DOHH2 (cell line): ENCODE measurements around the gene DCTD.

Experiments used
- H3F3A ChIP-seq: fragments of 200-600 bp; sonication (generic), shearing (Covaris generic); 2 replicates; pipeline ENCODE4 v1.6.0; 2016; ENCODE audit warnings: antibody characterized with exemption, mild to moderate bottlenecking; ENCODE audit not compliant: control insufficient read depth, insufficient read depth
- H3K27ac ChIP-seq: fragments of 200-600 bp; sonication (generic); 2 replicates; pipeline ENCODE4 v1.5.1; 2014; ENCODE audit warnings: low read depth, mild to moderate bottlenecking, low read length, moderate library complexity
- H3K27me3 ChIP-seq: fragments of 200-600 bp; sonication (generic); 2 replicates; pipeline ENCODE4 v1.6.1; 2014; ENCODE audit warnings: mild to moderate bottlenecking, low read length, mixed read lengths; ENCODE audit not compliant: control insufficient read depth
- H3K36me3 ChIP-seq: fragments of 200-600 bp; sonication (generic); 2 replicates; pipeline ENCODE4 v1.6.1; 2014; ENCODE audit warnings: mild to moderate bottlenecking, low read length, moderate library complexity, mixed read lengths; ENCODE audit not compliant: control insufficient read depth
- H3K4me1 ChIP-seq: fragments of 200-600 bp; sonication (generic); 2 replicates; pipeline ENCODE4 v1.6.1; 2014; ENCODE audit warnings: mild to moderate bottlenecking, low read length, mixed read lengths; ENCODE audit not compliant: control insufficient read depth
- H3K4me2 ChIP-seq: fragments of 200-600 bp; sonication (generic); 2 replicates; pipeline ENCODE4 v1.6.0; 2014; ENCODE audit warnings: mild to moderate bottlenecking, low read length, moderate library complexity
- H3K4me3 ChIP-seq: fragments of 200-600 bp; sonication (generic); 2 replicates; pipeline ENCODE4 v1.5.1; 2014; ENCODE audit warnings: mild to moderate bottlenecking, low read length, mixed read lengths
- H3K79me2 ChIP-seq: fragments of 200-600 bp; sonication (generic); 2 replicates; pipeline ENCODE4 v1.6.1; 2014; ENCODE audit warnings: mild to moderate bottlenecking, low read length, mixed read lengths; ENCODE audit not compliant: control insufficient read depth
- H3K9me2 ChIP-seq: fragments of 200-600 bp; sonication (generic); replicated peaks from 2 replicates; pipeline ENCODE4 v1.6.1; 2014; ENCODE audit warnings: mild to moderate bottlenecking, low read length, mixed read lengths; ENCODE audit not compliant: control insufficient read depth
- H3K9me3 ChIP-seq: fragments of 200-600 bp; sonication (generic); 2 replicates; pipeline ENCODE4 v1.6.1; 2014; ENCODE audit warnings: antibody characterized with exemption, low read length, mixed read lengths; ENCODE audit not compliant: control insufficient read depth, insufficient read depth
- H4K20me1 ChIP-seq: fragments of 200-600 bp; sonication (generic); 2 replicates; pipeline ENCODE4 v1.6.0; 2014; ENCODE audit warnings: low read depth, mild to moderate bottlenecking, antibody characterized with exemption, low read length, moderate library complexity; ENCODE audit not compliant: control insufficient read depth, insufficient read depth
- EZH2phosphoT487 ChIP-seq: fragments of 200-600 bp; sonication (generic); IDR thresholded peaks from 2 replicates; pipeline ENCODE4 v1.6.1; 2017; ENCODE audit warnings: borderline replicate concordance, mild to moderate bottlenecking, antibody characterized with exemption, low read length, moderate library complexity, mixed read lengths
- TF ChIP-seq, protein P1 (sequence below): fragments of 200-600 bp; sonication (generic); IDR thresholded peaks from one replicate; pipeline ENCODE4 v1.5.1; 2014; ENCODE audit warnings: antibody characterized with exemption, mild to moderate bottlenecking, low read depth, low read length; ENCODE audit not compliant: poor library complexity, severe bottlenecking

Gene DCTD

DNA sequence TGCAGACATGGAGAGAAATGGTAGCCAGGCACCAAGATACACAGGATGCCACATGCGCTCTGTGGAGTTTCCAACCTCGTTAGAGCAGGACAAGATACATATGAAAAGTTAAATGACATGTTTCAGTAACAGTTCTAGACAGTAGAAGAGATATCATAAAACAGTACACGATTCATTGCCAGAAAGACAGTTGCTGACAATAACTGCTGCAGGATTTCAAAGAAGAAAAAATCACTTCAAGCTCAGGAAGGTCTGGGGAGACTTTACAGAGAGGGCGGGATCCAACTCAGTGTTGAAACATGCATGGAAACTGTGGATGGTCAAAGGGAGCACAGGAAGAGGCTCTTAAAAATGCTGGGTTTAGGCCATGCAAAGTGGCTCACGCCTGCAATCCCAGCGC, 31.0 kb downstream of the DCTD start:
- TF ChIP-seq, protein P1, sequence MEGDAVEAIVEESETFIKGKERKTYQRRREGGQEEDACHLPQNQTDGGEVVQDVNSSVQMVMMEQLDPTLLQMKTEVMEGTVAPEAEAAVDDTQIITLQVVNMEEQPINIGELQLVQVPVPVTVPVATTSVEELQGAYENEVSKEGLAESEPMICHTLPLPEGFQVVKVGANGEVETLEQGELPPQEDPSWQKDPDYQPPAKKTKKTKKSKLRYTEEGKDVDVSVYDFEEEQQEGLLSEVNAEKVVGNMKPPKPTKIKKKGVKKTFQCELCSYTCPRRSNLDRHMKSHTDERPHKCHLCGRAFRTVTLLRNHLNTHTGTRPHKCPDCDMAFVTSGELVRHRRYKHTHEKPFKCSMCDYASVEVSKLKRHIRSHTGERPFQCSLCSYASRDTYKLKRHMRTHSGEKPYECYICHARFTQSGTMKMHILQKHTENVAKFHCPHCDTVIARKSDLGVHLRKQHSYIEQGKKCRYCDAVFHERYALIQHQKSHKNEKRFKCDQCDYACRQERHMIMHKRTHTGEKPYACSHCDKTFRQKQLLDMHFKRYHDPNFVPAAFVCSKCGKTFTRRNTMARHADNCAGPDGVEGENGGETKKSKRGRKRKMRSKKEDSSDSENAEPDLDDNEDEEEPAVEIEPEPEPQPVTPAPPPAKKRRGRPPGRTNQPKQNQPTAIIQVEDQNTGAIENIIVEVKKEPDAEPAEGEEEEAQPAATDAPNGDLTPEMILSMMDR: no peak
- TF ChIP-seq EZH2phosphoT487: no peak
- no peak overlapping the region for H3K4me3 ChIP-seq
- peaks cover 6% of the 10 kb centered on the region; the same call in 1 of the 2 replicates for H3K9me3 ChIP-seq
- H3K79me2 ChIP-seq: no peaks in the 10 kb centered on the region
- H3K27me3 ChIP-seq: no peaks in the 10 kb centered on the region
- H3K4me2 ChIP-seq: no peak overlapping the region
- no peaks in the 10 kb centered on the region for H3K9me2 ChIP-seq
- H3F3A ChIP-seq: no peaks in the 10 kb centered on the region
- H3K36me3 ChIP-seq: no peaks in the 10 kb centered on the region; the same call in 1 of the 2 replicates
- no peak overlapping the region for H3K27ac ChIP-seq
- no peaks in the 10 kb centered on the region for H4K20me1 ChIP-seq
- H3K4me1 ChIP-seq: no peaks in the 10 kb centered on the region

DNA sequence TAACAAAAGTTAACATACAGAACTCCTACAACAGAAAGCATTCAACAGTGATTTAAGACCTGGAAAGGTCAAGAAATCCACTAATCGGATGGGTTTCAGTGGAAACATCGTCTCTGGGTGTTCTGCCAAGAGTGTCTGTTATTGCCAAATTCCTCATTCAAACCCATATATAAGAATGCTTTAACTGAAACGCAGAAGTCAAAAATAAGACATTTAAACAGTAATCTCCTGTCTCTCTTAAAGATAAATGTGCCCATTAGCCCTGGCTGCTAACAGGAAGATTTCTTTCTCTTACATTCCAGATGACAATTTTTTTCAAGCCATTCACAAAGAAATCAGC, 31.5 kb downstream of the DCTD start:
- no peaks in the 10 kb centered on the region for H3K4me1 ChIP-seq
- H4K20me1 ChIP-seq: no peaks in the 10 kb centered on the region
- no peak overlapping the region for H3K27ac ChIP-seq
- H3K27me3 ChIP-seq: no peaks in the 10 kb centered on the region
- no peak overlapping the region for H3K4me2 ChIP-seq
- H3K4me3 ChIP-seq: no peak overlapping the region
- no peaks in the 10 kb centered on the region for H3K79me2 ChIP-seq
- no peaks in the 10 kb centered on the region for H3F3A ChIP-seq
- no peaks in the 10 kb centered on the region for H3K9me2 ChIP-seq
- H3K36me3 ChIP-seq: no peaks in the 10 kb centered on the region; the same call in 1 of the 2 replicates
- H3K9me3 ChIP-seq: peaks cover 6% of the 10 kb centered on the region; the same call in 1 of the 2 replicates
- TF ChIP-seq, protein P1: no peak
- TF ChIP-seq EZH2phosphoT487: no peak

DNA sequence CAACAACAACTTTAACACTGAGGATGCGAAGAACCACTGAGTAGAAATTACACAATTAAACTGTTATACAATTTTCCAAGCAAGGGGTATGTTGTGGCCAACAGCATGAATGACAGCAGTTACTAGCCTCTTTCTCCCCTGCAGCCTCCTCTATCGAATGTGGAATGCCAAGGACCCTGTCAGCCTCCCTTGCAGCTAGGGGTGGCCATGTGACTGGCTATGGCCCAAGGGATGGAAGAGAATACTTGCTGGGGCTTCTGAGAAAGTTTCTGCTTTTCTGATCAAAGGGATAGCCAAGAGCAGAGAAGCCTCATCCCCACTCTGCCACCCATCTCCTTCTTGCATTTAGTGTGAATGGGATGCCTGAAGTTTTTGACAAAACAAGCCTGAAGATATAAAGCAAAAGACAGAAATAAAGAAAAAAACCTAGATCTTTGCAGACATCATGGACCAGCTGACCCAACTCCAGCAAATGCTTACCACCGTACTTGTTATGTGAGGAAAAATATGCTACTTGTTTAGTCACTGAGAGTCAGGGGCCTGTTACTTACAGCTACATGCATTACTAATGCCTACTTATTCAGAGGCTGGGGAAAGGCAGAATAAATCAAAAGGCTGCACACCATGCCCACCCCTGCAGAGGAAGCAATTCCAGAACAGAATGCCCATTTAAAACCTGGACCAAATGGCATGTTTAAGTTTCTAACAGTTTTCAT, 32.0 kb downstream of the DCTD start:
- Histone ChIP-seq H3K27ac (no peak overlapping the region), H3K4me1 (no peaks in the 10 kb centered on the region), H3K4me3 (no peak overlapping the region), H3K36me3 (no peaks in the 10 kb centered on the region), H3K9me2 (no peaks in the 10 kb centered on the region), H3K27me3 (no peaks in the 10 kb centered on the region), H3K79me2 (no peaks in the 10 kb centered on the region), H3F3A (no peaks in the 10 kb centered on the region), H3K9me3 (peaks cover 6% of the 10 kb centered on the region; the same call in 1 of the 2 replicates), H4K20me1 (no peaks in the 10 kb centered on the region), H3K4me2 (no peak overlapping the region)
- no peak for TF ChIP-seq EZH2phosphoT487
- TF ChIP-seq, protein P1: no peak
